Brain microvascular endothelial cell (primary cell): ENCODE results near the gene CACNA2D2.
A peak's percentile ranks its signal among the peaks of the same experiment; 100 is the strongest.

Source experiments
- DNase-seq: peaks from one replicate; pipeline ENCODE4 v3.0.0-alpha.2; 2020
- H3K27ac ChIP-seq: fragments of 250-450 bp; sonication (Bioruptor Pico); 2 replicates; pipeline ENCODE4 v1.5.1; 2020; ENCODE audit warnings: mild to moderate bottlenecking, moderate library complexity
- H3K27me3 ChIP-seq: fragments of 250-450 bp; sonication (Bioruptor Pico); replicated peaks from 2 replicates; pipeline ENCODE4 v1.5.1; 2020; ENCODE audit warnings: mild to moderate bottlenecking
- H3K36me3 ChIP-seq: fragments of 250-450 bp; sonication (Bioruptor Pico); replicated peaks from 2 replicates; pipeline ENCODE4 v1.5.1; 2020; ENCODE audit warnings: mild to moderate bottlenecking
- H3K4me3 ChIP-seq: 2 replicates; pipeline ENCODE4 v1.5.1; 2011; ENCODE audit warnings: low read depth, mild to moderate bottlenecking, control low read depth, low read length, moderate library complexity
- CTCF ChIP-seq: IDR thresholded peaks from 2 replicates; pipeline ENCODE4 v1.5.1; 2011; ENCODE audit warnings: low read depth, mild to moderate bottlenecking, moderate library complexity, low read length, control low read depth, inconsistent platforms; ENCODE audit errors: missing control alignments
- in situ Hi-C: cut with HindIII; loops from 2 replicates; pipeline ENCODE4 v1.10.0; 2017; ENCODE audit warnings: low sequenced_read_pairs, low pct_ligation_motif_present

The CACNA2D2 gene

GRCh38 chr3:50415061-50415460 is 88.4 kb downstream of the CACNA2D2 start:
- peak; percentile 30 for TF ChIP-seq CTCF
- DNase-seq, result no peak
- H3K27ac ChIP-seq, result no peak overlapping the region
- H3K27me3 ChIP-seq, result no peaks in the 10 kb centered on the region
- in situ Hi-C loops, result no loop called here
- H3K36me3 ChIP-seq, result no peaks in the 10 kb centered on the region
- no peak overlapping the region for H3K4me3 ChIP-seq

DNA sequence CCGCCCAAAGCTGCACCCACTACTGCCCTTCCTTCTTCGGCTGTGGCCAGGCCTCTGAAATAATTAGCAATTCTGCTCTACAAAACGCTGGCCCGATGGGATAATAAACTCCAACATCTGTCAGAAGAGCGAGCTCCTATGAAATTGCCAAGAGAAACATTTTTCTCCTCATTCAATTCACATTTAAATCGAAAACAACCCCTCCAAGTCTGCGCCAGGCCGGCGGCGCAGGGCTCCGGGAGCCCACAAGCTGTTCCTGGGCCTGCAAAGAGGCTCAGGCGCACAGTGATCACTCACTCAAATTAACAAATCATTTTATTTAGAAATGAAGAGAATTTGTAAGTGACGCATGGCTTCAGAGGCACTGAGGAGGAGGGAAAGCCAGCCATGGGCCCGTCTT is 88.8 kb downstream of the CACNA2D2 start:
- H3K4me3 ChIP-seq, result no peak overlapping the region
- in situ Hi-C loops, result no loop called here
- no peak overlapping the region for H3K27ac ChIP-seq
- no peaks in the 10 kb centered on the region for H3K36me3 ChIP-seq
- no peaks in the 10 kb centered on the region for H3K27me3 ChIP-seq
- TF ChIP-seq CTCF, result no peak
- no peak for DNase-seq

DNA sequence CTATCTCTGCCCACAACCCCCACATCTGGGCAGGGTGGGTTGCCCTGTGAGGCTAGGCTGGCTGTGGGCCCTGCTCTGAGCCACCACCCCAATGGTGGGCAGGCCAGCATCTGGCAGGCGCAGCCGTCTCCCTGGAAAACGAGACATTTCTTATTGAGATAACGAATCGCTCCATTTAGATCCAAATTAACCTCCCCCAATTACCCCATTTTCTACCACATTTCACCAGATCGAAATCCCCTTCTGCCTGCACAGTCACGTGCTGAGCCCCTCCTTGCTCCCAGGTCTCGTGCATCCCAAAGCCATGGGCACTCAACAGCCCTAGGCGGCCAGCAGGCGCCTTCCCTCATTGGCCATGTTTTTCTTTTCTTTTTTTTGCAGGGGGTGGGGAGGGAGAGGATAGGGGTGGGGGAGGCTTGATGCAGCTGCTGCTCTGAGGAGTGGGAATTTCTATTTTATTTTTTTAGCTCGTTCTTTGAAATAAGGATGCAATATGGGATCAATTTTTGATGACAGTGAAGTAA is 91.1 kb downstream of the CACNA2D2 start:
- no peak for DNase-seq
- in situ Hi-C loops, result no loop called here
- no peaks in the 10 kb centered on the region for H3K36me3 ChIP-seq
- H3K27ac ChIP-seq, result no peak overlapping the region
- no peak for TF ChIP-seq CTCF
- no peak overlapping the region for H3K4me3 ChIP-seq
- H3K27me3 ChIP-seq, result no peaks in the 10 kb centered on the region

GRCh38 chr3:50411229-50411628 is 92.2 kb downstream of the CACNA2D2 start:
- no peaks in the 10 kb centered on the region for H3K27me3 ChIP-seq
- in situ Hi-C loops, result no loop called here
- TF ChIP-seq CTCF, result no peak

DNA sequence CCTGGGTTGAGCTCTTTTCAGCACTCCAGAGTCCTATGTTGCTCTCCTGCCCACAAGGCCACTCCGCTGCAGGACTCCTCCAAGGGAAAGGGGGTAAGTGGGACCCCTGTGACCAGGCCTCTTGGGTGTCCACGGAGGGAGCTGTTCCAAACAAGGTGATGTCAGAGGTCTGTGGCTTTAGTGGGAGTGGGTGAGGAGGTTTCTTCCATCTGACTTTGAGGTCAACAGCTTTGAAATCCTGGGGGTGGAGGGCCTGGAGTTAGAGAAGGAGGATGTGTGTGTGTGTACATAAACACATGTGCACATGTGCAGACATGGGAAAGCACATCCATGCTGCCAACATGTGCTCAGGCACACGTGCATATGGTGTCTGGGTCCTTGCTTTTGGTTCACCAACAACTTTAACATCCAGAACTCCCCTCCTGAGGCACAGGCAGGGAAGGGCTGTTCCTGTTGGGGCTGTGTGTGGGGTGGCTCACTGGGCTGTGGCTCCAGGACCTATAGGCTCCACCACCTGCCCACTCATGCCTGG is 92.8 kb downstream of the CACNA2D2 start:
- TF ChIP-seq CTCF, result no peak
- Histone ChIP-seq H3K27me3 (no peaks in the 10 kb centered on the region), H3K4me3 (no peak overlapping the region), H3K27ac (no peak overlapping the region), H3K36me3 (no peaks in the 10 kb centered on the region)
- DNase-seq, result no peak
- in situ Hi-C loops, result no loop called here

More at GRCh38 chr3:50411229-50411628, 92.2 kb downstream of the CACNA2D2 start:
- no peak overlapping the region for H3K27ac ChIP-seq
- no peak for DNase-seq
- H3K36me3 ChIP-seq, result no peaks in the 10 kb centered on the region
- H3K4me3 ChIP-seq, result no peak overlapping the region

- no peaks in the 10 kb centered on the region for H3K27me3 ChIP-seq
- no peak for TF ChIP-seq CTCF
- H3K27ac ChIP-seq, result no peak overlapping the region
- in situ Hi-C loops, result no loop called here
- H3K4me3 ChIP-seq, result no peak overlapping the region
- no peaks in the 10 kb centered on the region for H3K36me3 ChIP-seq
- no peak for DNase-seq
Measured at GRCh38 chr3:50410185-50410584, 93.2 kb downstream of the CACNA2D2 start.
